HEK293 (cell line): ENCODE measurements around the gene NYAP2.

Experiments used
- CTCF ChIA-PET: fragments of 350-600 bp; formaldehyde crosslinking; extraction: SDS; loops from one replicate; lab custom pipeline; 2021; ENCODE audit warnings: antibody characterized with exemption; lab: Yijun Ruan, JAX
- POLR2A ChIA-PET: fragments of 300-600 bp; formaldehyde crosslinking; extraction: SDS; loops from one replicate; lab custom pipeline; 2020; ENCODE audit warnings: antibody characterized with exemption, inconsistent platforms; lab: Yijun Ruan, JAX
- H3K27ac ChIP-seq: fragments of 200-500 bp; sonication (Bioruptor generic); 2 replicates; pipeline ENCODE4 v1.5.1; 2014; ENCODE audit warnings: low read depth, low read length, control low read depth, inconsistent platforms; ENCODE audit errors: extremely low read depth
- H3K36me3 ChIP-seq, 2 experiments: fragments of 200-500 bp in 1 of 2; sonication (Bioruptor generic) in 1 of 2; 1 replicate in 1 of 2; 2 replicates in 1 of 2; pipeline ENCODE4 v1.5.1; 2014 to 2017; ENCODE audit warnings: inconsistent platforms in 2 of 2, low read length in 2 of 2; ENCODE audit not compliant: control insufficient read depth in 2 of 2, insufficient read depth in 1 of 2
- H3K4me1 ChIP-seq: fragments of 200-500 bp; sonication (Bioruptor generic); 2 replicates; pipeline ENCODE4 v1.5.1; 2014; ENCODE audit warnings: mild to moderate bottlenecking, low read length, inconsistent platforms; ENCODE audit not compliant: control insufficient read depth, insufficient read depth
- H3K4me3 ChIP-seq: 2 replicates; pipeline ENCODE4 v1.5.1; 2011; ENCODE audit warnings: low read depth, mild to moderate bottlenecking, control low read depth, low read length, moderate library complexity
- H3K9me3 ChIP-seq: fragments of 200-500 bp; sonication (Bioruptor generic); 2 replicates; pipeline ENCODE4 v1.5.1; 2014; ENCODE audit warnings: low read depth, low read length, inconsistent platforms; ENCODE audit not compliant: control insufficient read depth, insufficient read depth
- BCL11A ChIP-seq: fragments of 450-650 bp; formaldehyde crosslinking; IDR thresholded peaks from 2 replicates; pipeline ENCODE4 v1.5.1; 2016; ENCODE audit warnings: low read depth, missing biosample characterization, missing genetic modification characterization
- BCL11B ChIP-seq: fragments of 450-650 bp; formaldehyde crosslinking; IDR thresholded peaks from 2 replicates; pipeline ENCODE4 v1.5.1; 2016; ENCODE audit warnings: low read depth, missing biosample characterization, missing genetic modification characterization
- GLIS2 ChIP-seq: fragments of 450-650 bp; formaldehyde crosslinking; IDR thresholded peaks from 2 replicates; pipeline ENCODE4 v1.5.1; 2016; ENCODE audit warnings: missing biosample characterization, missing genetic modification characterization
- HOXA7 ChIP-seq: sonication (generic); formaldehyde crosslinking; IDR thresholded peaks from 2 replicates; pipeline ENCODE4 v1.8.1; 2022; ENCODE audit warnings: missing genetic modification reagents, borderline replicate concordance
- MZF1 ChIP-seq: fragments of 450-650 bp; formaldehyde crosslinking; IDR thresholded peaks from 2 replicates; pipeline ENCODE4 v1.5.1; 2017; ENCODE audit warnings: missing biosample characterization, missing genetic modification characterization, borderline replicate concordance
- SETDB1 ChIP-seq: IDR thresholded peaks from one replicate; pipeline ENCODE4 v1.6.1; 2017; ENCODE audit warnings: mild to moderate bottlenecking, low read length, moderate library complexity, mixed read lengths; ENCODE audit not compliant: insufficient read length
- ZBTB48 ChIP-seq: fragments of 450-650 bp; formaldehyde crosslinking; IDR thresholded peaks from 2 replicates; pipeline ENCODE4 v1.5.1; 2016; ENCODE audit warnings: missing biosample characterization, missing genetic modification characterization
- ZNF132 ChIP-seq: fragments of 450-650 bp; formaldehyde crosslinking; IDR thresholded peaks from 2 replicates; pipeline ENCODE4 v1.5.1; 2017; ENCODE audit warnings: missing biosample characterization, missing genetic modification characterization, borderline replicate concordance
- ZNF138 ChIP-seq: fragments of 450-650 bp; formaldehyde crosslinking; IDR thresholded peaks from 2 replicates; pipeline ENCODE4 v1.5.1; 2016; ENCODE audit warnings: missing biosample characterization, missing genetic modification characterization, borderline replicate concordance
- ZNF19 ChIP-seq: fragments of 450-650 bp; formaldehyde crosslinking; IDR thresholded peaks from 2 replicates; pipeline ENCODE4; 2016; ENCODE audit warnings: missing biosample characterization, missing genetic modification characterization, low read depth
- ZNF221 ChIP-seq: fragments of 450-650 bp; formaldehyde crosslinking; IDR thresholded peaks from 2 replicates; pipeline ENCODE4 v1.5.1; 2017; ENCODE audit warnings: missing biosample characterization, missing genetic modification characterization, borderline replicate concordance
- ZNF24 ChIP-seq: fragments of 450-650 bp; formaldehyde crosslinking; IDR thresholded peaks from 2 replicates; pipeline ENCODE4 v1.5.1; 2016; ENCODE audit warnings: missing biosample characterization, missing genetic modification characterization
- ZNF394 ChIP-seq: fragments of 450-650 bp; formaldehyde crosslinking; IDR thresholded peaks from 2 replicates; pipeline ENCODE4 v1.5.1; 2016; ENCODE audit warnings: missing biosample characterization, missing genetic modification characterization, mild to moderate bottlenecking, moderate library complexity, borderline replicate concordance
- ZNF561 ChIP-seq: fragments of 450-650 bp; IDR thresholded peaks from 2 replicates; pipeline ENCODE4 v1.5.1; 2018; ENCODE audit warnings: missing biosample characterization, missing genetic modification characterization, borderline replicate concordance
- ZNF585B ChIP-seq: fragments of 450-650 bp; formaldehyde crosslinking; IDR thresholded peaks from 2 replicates; pipeline ENCODE4 v1.5.1; 2016; ENCODE audit warnings: missing biosample characterization, missing genetic modification characterization
- ZNF596 ChIP-seq: fragments of 450-650 bp; IDR thresholded peaks from 2 replicates; pipeline ENCODE4 v1.5.0; 2018; ENCODE audit warnings: missing biosample characterization, mild to moderate bottlenecking, missing genetic modification characterization, moderate library complexity
- ZNF658 ChIP-seq: fragments of 450-650 bp; formaldehyde crosslinking; IDR thresholded peaks from 2 replicates; pipeline ENCODE4; 2016; ENCODE audit warnings: missing biosample characterization, missing genetic modification characterization
- ZNF664 ChIP-seq: fragments of 450-650 bp; formaldehyde crosslinking; IDR thresholded peaks from 2 replicates; pipeline ENCODE4 v1.5.1; 2016; ENCODE audit warnings: missing biosample characterization, missing genetic modification characterization
- ZNF707 ChIP-seq: fragments of 450-650 bp; formaldehyde crosslinking; IDR thresholded peaks from 2 replicates; pipeline ENCODE4 v1.5.1; 2016; ENCODE audit warnings: missing biosample characterization, missing genetic modification characterization
- ZNF837 ChIP-seq: fragments of 450-650 bp; formaldehyde crosslinking; IDR thresholded peaks from 2 replicates; pipeline ENCODE4 v1.5.1; 2016; ENCODE audit warnings: missing biosample characterization, missing genetic modification characterization
- ZXDB ChIP-seq: fragments of 450-650 bp; formaldehyde crosslinking; IDR thresholded peaks from 2 replicates; pipeline ENCODE4 v1.5.1; 2016; ENCODE audit warnings: missing biosample characterization, missing genetic modification characterization
- TF ChIP-seq, protein P1 (sequence below): fragments of 450-650 bp; formaldehyde crosslinking; IDR thresholded peaks from 2 replicates; pipeline ENCODE4 v1.5.1; 2016; ENCODE audit warnings: missing biosample characterization, missing genetic modification characterization
- TF ChIP-seq, protein P2 (sequence below): fragments of 450-650 bp; formaldehyde crosslinking; IDR thresholded peaks from 2 replicates; pipeline ENCODE4 v1.5.1; 2017; ENCODE audit warnings: missing biosample characterization, missing genetic modification characterization
- TF ChIP-seq, protein P3 (sequence below): fragments of 450-650 bp; formaldehyde crosslinking; IDR thresholded peaks from 2 replicates; pipeline ENCODE4 v1.5.1; 2017; ENCODE audit warnings: missing biosample characterization, mild to moderate bottlenecking, missing genetic modification characterization, moderate library complexity
- TF ChIP-seq, protein P4 (sequence below): fragments of 450-650 bp; formaldehyde crosslinking; IDR thresholded peaks from 2 replicates; pipeline ENCODE4 v1.5.1; 2016; ENCODE audit warnings: missing biosample characterization, missing genetic modification characterization

NYAP2 gene

DNA sequence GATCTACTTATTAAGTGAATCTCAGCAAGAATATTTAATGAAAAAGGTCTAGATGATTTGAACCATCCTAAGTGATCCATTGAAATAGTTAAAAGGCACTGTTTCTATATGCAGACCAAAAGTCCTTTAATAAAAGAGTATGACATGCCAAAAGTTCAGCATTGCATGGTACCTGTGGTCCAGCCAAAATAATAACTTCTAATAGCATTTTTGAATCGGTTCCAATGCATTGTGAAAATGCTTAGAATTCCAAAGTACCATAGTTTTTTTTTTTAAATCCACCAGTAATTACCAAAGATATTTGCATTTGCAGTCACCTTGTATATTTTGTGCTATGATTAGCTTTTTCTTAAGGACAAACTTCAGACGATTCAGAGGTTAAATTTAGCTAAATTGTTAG is 79.9 kb downstream of the NYAP2 start (continued):
- TF ChIP-seq, protein P1, sequence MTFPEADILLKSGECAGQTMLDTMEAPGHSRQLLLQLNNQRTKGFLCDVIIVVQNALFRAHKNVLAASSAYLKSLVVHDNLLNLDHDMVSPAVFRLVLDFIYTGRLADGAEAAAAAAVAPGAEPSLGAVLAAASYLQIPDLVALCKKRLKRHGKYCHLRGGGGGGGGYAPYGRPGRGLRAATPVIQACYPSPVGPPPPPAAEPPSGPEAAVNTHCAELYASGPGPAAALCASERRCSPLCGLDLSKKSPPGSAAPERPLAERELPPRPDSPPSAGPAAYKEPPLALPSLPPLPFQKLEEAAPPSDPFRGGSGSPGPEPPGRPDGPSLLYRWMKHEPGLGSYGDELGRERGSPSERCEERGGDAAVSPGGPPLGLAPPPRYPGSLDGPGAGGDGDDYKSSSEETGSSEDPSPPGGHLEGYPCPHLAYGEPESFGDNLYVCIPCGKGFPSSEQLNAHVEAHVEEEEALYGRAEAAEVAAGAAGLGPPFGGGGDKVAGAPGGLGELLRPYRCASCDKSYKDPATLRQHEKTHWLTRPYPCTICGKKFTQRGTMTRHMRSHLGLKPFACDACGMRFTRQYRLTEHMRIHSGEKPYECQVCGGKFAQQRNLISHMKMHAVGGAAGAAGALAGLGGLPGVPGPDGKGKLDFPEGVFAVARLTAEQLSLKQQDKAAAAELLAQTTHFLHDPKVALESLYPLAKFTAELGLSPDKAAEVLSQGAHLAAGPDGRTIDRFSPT, result no peak
- TF ChIP-seq MZF1 (tag by site-specific recombination) (no peak), BCL11A (tag by site-specific recombination) (no peak), ZNF837 (tag by site-specific recombination) (no peak)
- TF ChIP-seq, protein P2, sequence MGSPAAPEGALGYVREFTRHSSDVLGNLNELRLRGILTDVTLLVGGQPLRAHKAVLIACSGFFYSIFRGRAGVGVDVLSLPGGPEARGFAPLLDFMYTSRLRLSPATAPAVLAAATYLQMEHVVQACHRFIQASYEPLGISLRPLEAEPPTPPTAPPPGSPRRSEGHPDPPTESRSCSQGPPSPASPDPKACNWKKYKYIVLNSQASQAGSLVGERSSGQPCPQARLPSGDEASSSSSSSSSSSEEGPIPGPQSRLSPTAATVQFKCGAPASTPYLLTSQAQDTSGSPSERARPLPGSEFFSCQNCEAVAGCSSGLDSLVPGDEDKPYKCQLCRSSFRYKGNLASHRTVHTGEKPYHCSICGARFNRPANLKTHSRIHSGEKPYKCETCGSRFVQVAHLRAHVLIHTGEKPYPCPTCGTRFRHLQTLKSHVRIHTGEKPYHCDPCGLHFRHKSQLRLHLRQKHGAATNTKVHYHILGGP, result no peak

DNA sequence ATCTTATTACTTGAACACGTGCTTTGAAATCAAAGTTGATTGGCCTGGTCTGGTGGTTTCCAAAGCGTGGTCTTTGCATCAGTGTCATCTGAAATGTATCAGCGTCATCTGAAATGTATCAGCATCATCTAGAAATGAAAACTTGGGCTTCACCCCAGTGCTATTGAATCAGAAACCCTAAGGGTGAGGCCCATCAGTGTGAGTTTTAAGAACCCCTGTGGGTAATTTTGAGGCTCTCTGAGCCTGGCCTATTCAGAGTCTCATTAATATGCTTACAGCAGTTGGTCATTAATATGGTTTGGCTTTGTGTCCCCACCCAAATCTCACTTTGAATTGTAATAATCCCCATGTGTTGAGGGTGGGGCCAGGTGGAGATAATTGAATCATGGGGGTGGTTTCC is 85.2 kb downstream of the NYAP2 start:
- no peaks in the 10 kb centered on the region for H3K36me3 ChIP-seq
- H3K27ac ChIP-seq, result no peak overlapping the region
- H3K4me3 ChIP-seq, result no peak overlapping the region
- no peaks in the 10 kb centered on the region for H3K4me1 ChIP-seq
- ChIA-PET CTCF (interaction anchor here (0.7 kb wide), 1 partner anchor 442 kb away, joined by 3 read pairs; no protein-coding TSS in a partner anchor), POLR2A (no interaction called here)
- no peaks in the 10 kb centered on the region for H3K9me3 ChIP-seq
- TF ChIP-seq ZNF561 (tag by site-specific recombination) (no peak), ZNF585B (no peak), ZNF19 (tag by site-specific recombination) (no peak), ZXDB (tag by site-specific recombination) (no peak), ZNF707 (tag by site-specific recombination) (no peak), ZNF596 (tag by site-specific recombination) (no peak), GLIS2 (tag by site-specific recombination) (no peak), ZNF24 (tag by site-specific recombination) (no peak), ZBTB48 (tag by site-specific recombination) (no peak), ZNF658 (tag by site-specific recombination) (no peak), SETDB1 (no peak), ZNF138 (tag by site-specific recombination) (no peak), ZNF394 (tag by site-specific recombination) (no peak), ZNF221 (tag by site-specific recombination) (no peak), ZNF132 (tag by site-specific recombination) (no peak), HOXA7 (CRISPR knock-in tag) (no peak), BCL11B (tag by site-specific recombination) (no peak), ZNF664 (tag by site-specific recombination) (no peak)
- TF ChIP-seq, protein P3, sequence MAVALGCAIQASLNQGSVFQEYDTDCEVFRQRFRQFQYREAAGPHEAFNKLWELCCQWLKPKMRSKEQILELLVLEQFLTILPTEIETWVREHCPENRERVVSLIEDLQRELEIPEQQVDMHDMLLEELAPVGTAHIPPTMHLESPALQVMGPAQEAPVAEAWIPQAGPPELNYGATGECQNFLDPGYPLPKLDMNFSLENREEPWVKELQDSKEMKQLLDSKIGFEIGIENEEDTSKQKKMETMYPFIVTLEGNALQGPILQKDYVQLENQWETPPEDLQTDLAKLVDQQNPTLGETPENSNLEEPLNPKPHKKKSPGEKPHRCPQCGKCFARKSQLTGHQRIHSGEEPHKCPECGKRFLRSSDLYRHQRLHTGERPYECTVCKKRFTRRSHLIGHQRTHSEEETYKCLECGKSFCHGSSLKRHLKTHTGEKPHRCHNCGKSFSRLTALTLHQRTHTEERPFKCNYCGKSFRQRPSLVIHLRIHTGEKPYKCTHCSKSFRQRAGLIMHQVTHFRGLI (tag by site-specific recombination), result no peak
- TF ChIP-seq, protein P4, sequence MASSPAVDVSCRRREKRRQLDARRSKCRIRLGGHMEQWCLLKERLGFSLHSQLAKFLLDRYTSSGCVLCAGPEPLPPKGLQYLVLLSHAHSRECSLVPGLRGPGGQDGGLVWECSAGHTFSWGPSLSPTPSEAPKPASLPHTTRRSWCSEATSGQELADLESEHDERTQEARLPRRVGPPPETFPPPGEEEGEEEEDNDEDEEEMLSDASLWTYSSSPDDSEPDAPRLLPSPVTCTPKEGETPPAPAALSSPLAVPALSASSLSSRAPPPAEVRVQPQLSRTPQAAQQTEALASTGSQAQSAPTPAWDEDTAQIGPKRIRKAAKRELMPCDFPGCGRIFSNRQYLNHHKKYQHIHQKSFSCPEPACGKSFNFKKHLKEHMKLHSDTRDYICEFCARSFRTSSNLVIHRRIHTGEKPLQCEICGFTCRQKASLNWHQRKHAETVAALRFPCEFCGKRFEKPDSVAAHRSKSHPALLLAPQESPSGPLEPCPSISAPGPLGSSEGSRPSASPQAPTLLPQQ (tag by site-specific recombination), result no peak
